COR-L47 (cell line): Measurements from ENCODE around the gene ZNF467.
A peak's percentile ranks its signal among the peaks of the same experiment; 100 is the strongest.

Experiments used
- DNase-seq: peaks from one replicate; lab custom pipeline; 2025; lab: John Stamatoyannopoulos, UW

Gene ZNF467

DNA sequence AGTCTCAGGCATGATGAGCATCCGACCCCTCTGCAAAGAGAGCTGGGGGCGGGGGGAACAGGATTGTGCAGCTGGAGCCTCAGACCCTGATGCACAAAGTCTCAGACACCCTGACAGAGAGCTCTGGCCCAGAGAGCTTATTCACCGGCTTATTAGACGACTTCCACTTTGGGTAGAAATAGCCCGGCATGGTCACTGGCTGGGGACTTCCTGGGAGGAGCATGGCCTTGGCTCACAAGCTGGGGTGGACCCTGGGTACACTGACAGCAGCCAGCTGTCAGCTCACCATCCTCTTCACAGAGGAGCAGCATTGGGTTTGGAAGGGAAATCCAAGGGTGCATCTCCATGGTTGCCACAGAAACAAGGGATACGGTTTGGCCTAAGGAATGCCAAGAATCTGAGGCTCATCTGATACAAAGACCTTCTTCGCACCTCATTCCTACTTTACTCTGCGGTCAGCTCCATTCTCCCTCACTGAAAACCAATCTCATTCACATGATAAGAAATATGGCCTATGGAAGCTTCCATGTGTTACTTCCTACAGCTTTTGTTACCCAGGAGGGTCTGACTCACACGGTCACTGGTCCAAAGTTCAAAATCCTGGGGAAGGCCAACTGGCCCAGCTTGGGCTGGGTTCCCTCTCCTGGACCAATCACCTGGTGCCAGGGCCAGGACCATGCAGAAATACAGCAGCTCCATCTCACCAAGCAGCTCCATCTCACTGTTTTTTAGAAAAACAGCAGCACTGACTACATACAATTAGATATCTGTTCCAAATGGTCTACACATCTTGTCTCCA, 25.1 kb downstream of the ZNF467 start:
- DNase-seq: no peak

DNA sequence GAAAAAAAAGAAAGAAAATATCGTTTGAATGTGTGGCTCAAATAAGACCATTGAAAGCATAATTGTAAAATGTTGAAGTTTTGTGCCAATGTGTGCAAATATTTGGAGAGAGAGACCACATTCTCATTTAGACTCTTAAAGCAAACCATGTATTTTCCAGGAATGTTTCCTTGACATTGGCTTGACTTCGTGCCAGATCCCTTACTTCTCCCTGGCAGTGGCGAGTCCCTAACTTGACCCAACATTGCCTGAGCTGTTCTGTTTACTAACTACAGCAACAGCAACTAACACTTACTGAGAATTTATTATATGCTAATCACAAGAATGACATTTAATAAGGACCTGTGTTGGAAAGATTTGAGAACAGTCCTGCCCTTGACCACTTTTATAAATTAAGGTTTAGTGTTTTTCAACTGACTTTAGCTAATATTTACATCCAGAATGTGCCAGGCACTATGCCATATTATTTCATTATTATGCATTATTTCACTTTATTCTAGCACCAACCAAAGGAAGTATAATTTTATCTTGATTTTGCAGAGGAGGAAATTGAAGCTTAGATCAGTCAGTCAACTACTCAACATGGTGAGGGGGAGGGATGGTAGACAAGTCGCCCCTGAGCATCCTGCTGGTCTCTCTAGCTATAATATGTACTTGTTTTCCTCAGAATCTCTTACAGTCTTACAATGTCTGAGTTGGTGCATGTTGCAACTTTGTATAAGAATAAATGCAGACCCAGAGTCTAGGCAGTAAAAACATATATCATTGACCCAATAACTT, 29.7 kb downstream of the ZNF467 start:
- DNase-seq: no peak

DNA sequence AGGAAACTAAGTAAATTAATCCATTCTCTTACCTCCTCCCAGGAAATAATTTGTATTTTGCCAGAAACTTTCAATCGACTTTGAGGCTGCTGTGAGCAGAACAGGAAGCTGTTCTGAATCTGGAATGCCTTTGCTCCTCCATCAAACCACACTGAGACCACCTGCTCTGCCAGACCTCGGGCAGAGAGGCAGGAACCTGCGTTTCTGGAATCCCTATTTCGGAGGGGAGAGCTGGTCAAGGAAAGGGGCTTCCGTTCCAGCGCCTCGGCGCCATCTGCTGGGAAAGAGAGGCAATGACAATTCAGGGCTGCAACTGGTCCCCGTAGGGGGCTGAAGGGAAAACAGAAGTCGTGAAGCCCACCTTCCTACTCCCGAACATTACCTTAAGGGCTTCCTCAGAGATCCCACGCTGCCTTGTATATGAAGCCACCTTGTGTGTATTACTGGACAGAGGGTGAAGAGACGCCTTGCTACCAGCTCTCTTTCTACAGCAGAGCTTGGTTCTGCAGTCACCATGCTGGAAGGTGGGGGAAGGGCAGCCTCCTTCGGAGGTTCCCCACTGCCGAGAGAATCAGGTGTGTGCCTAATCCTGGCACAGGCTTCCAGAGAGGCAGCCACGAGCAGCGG, 31.2 kb downstream of the ZNF467 start:
- DNase-seq: peak; percentile 50

GRCh38 chr7:149741629-149742028, 31.8 kb downstream of the ZNF467 start:
- DNase-seq: no peak

- DNase-seq: no peak
Observed at GRCh38 chr7:149736478-149737360, 36.7 kb downstream of the ZNF467 start.

- DNase-seq: no peak
Observed at GRCh38 chr7:149735779-149736477, 37.5 kb downstream of the ZNF467 start.

DNA sequence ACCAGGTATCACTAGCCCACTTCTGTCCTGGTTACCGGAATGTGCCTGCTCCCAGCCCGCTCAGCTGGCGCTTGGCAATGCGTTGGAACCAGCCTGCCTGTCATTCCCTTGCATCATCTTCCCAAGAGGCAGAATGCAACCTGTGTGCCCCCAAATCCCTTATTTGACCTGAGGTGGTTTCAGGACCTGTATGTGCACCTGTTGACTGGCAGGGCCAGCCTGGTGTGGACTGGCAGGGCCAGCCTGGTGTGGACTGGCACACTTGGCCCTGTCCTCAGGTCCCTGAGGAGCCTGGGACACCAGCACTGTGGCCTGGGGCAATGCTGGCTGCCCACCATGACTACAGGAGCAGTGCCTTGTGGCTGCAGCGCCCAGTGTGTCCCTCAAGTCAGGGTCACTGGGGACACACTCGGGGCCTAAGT, 38.2 kb downstream of the ZNF467 start:
- no peak for DNase-seq

DNA sequence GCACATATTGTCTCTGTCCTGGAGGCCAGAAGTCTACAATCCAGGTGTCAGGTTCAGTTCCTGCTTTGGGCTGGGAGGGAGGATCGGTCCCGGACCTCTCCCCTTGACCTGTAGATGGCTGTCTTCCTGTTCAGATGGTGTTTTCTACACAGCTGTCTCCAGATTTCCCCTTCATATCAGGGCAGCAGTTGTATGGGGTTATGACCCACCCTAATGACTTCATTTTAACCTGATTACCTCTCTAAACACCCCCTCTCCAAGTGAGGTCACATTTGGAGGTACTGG, 38.7 kb downstream of the ZNF467 start:
- no peak for DNase-seq

DNA sequence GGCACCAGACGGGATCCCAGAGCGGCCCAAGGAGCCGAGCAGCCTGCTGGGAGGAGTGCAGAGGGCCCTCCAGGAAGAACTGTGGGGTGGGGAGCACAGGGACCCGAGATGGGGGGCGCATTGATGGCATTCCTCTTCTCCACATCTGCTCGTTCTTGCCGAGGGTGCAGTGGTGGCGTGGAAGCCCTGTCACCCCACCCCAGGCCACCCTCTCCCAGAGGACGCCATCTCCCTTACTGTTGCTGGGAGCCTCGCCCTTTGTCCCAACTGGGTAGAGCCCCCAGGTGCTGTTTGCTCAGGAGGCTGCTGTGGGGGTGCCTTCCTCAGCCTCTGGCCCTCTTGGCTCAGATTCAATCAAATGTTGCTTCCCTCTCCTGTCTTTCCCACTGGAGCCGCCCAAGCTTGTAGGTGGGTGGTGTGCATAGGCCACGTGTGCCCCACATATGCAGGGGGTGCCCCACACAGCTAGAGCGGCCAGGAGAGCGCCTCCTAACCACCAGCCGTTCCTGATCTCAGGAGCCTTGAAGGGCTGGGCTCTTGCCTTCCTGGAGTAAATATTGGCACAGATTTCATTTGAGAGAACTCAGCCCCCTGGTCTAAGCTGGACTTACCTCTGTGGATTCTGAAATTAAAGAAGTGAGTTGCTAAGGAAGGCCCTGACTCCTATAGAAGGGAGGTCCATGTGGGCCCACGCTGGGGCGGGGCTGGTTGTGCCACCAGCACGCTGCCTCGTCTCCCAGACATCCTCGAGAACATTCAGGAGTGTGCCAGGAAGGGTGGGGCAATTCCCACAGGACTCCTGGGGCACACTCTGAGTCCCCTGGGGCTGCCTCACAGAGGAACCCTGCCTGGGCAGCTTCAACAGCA, 39.2 kb downstream of the ZNF467 start:
- no peak for DNase-seq

GRCh38 chr7:149733131-149733923, 40.1 kb downstream of the ZNF467 start:
- no peak for DNase-seq

GRCh38 chr7:149732611-149733010, 40.8 kb downstream of the ZNF467 start:
- DNase-seq: no peak

DNA sequence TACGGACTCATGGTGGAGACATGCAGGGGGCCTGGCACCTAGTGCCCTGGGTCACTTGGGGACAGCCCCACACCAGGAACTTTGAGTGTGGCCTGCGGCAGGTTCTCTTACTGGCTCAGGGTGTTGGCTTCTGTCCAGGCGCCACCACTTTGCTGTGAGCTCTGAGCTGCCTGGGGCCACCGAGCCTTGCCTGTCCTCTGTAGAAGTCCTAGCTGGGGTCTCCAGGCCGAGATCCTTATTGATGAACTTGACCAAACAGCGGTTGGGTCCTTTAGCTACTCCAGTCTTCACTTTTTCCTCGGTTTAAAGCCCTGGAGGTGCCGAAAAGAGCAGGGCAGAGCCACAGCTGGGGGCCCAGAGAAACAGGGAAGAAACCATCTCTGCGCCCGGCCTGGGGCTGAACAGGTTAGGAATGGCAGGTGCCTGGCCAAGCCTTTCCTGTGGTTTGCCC, 41.3 kb downstream of the ZNF467 start:
- no peak for DNase-seq

- DNase-seq: no peak
Observed at GRCh38 chr7:149731207-149731955, 42.0 kb downstream of the ZNF467 start.

DNA sequence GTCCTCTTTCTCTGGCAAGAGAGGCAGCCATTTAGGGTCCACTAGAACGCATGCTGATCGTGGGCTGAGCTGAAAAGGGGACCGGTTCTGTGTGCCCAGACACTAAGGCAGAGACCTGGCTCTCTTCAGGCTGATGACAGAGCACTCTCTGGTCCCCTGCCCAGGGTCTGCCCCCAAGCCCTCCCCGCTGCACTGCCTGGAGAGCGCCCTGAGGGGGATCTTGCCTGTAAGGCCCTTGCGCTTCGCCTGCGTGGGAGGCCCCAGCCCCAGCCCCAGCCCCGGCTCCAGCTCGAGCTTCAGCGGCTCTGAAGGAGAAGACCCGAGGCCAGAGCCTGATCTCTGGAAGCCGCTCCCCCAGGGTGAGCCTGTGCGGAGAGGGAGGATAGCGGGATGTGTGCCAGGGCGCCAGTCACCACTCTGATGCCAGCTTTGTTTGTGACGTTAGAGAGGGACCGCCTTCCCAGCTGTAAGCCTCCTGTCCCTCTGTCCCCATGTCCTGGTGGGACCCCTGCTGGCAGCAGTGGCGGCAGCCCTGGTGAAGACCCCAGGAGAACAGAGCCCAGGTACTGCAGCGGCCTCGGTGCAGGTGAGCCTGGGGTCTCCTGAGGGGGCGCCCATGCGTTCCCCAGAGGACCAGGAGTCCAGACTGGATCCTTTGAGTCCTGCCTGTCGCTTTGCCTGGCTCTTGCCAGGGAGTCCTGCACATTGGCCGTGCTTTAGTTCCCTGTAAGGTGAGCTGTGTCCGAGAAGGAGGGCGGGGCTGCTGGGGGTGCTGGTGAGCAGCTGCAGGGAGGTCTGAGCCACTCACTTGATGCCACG, 43.2 kb downstream of the ZNF467 start:
- DNase-seq: no peak

- DNase-seq: no peak
Observed at GRCh38 chr7:149729586-149729982, 43.8 kb downstream of the ZNF467 start.

- no peak for DNase-seq
Observed at GRCh38 chr7:149728491-149729375, 44.7 kb downstream of the ZNF467 start.

DNA sequence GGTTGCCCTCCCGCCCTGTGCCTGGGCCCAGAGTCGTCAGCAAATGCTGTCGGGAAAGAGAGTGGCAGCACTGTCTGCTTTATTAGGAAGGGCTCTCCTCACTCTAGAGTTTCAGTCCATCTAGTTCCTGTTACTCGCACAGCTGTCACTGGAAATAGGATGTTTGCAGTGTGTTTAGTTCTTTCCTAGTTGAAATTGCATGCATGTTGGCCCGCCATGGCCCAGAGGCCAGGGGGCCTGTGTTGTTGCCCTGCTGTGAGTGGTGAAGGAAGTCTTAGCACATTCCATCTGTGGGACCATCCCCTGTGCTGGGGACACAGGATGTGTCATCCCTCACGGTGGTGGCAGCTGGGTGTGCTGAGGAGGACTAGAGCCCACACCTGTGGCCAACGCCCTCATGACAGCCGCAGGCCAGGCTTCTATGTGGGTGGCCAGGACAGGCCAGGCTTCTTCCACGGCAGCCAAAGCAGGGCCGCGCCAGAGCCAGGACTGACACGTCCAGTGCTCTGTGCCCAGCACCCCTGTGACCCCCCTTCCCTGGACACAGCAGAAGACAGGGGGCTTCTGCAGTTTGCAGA, 45.4 kb downstream of the ZNF467 start:
- DNase-seq: no peak
